Astrocyte of the cerebellum (primary cell): ENCODE results near the gene PIGU.

Source experiments
- DNase-seq: peaks from one replicate; pipeline ENCODE4 v3.0.0-alpha.2; 2011; ENCODE audit warnings: low read depth
- H3K4me3 ChIP-seq: 2 replicates; pipeline ENCODE4 v1.5.1; 2011; ENCODE audit warnings: mild to moderate bottlenecking, low read depth, low read length, moderate library complexity
- CTCF ChIP-seq: IDR thresholded peaks from 2 replicates; pipeline ENCODE4 v1.5.1; 2012; ENCODE audit warnings: low read length, low read depth, moderate library complexity, mild to moderate bottlenecking; ENCODE audit errors: missing control alignments
- in situ Hi-C: cut with HindIII; loops from 2 replicates; pipeline ENCODE4 v1.10.0; 2017; ENCODE audit warnings: low sequenced_read_pairs

Gene PIGU

GRCh38 chr20:34535301-34535840 is 141.5 kb downstream of the PIGU start:
- DNase-seq: no peak
- no peak for TF ChIP-seq CTCF
- in situ Hi-C loops: no loop called here
- no peak overlapping the region for H3K4me3 ChIP-seq

- in situ Hi-C loops: no loop called here
- no peak for DNase-seq
These were observed 142.3 kb downstream of the PIGU start for GRCh38 chr20:34534391-34535165.

GRCh38 chr20:34532756-34533155 is 144.1 kb downstream of the PIGU start:
- DNase-seq: no peak
- TF ChIP-seq CTCF: no peak
- H3K4me3 ChIP-seq: no peak overlapping the region
- in situ Hi-C loops: no loop called here

More at GRCh38 chr20:34534391-34535165, 142.3 kb downstream of the PIGU start:
- H3K4me3 ChIP-seq: no peak overlapping the region
- TF ChIP-seq CTCF: no peak

GRCh38 chr20:34532320-34532719 is 144.6 kb downstream of the PIGU start:
- H3K4me3 ChIP-seq: no peak overlapping the region
- in situ Hi-C loops: no loop called here
- TF ChIP-seq CTCF: no peak
- no peak for DNase-seq

GRCh38 chr20:34531608-34532265 is 145.2 kb downstream of the PIGU start:
- TF ChIP-seq CTCF: no peak
- no peak for DNase-seq
- in situ Hi-C loops: no loop called here
- H3K4me3 ChIP-seq: no peak overlapping the region

- TF ChIP-seq CTCF: no peak
- H3K4me3 ChIP-seq: no peak overlapping the region
- in situ Hi-C loops: no loop called here
- DNase-seq: no peak
These were observed 146.6 kb downstream of the PIGU start for GRCh38 chr20:34530342-34530741.
